ENCODE measurements around the gene FTSJ3. TPM values are rescaled to one million over a fixed set of nuclear protein-coding genes. Genes with fewer than 3 reads are reported as not detected.

The FTSJ3 gene
- polyA plus RNA-seq, 2 of the 4 experiments (the other 2 are of a cell fraction) = 74.5 to 104 TPM

DNA sequence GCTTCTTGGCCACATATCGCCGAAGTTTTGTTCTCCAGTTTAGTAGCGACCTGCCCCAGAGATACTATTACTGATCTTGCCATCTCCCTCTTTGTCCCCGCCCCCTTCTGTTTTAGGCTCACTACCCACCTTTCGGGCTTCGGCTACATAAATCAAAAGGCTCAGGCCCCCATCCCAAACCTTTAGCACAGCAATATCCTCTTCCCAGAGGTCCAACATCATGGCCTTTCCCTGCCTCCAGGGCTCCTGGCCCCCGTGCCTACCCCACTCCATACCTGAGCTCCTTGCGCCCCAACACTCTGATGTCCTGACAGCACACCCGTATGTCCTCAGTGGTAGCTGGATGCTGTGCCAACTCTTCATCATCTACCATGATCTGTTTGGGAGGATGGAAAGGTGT lies 3.1 kb downstream of the FTSJ3 start:
- no peak for ATAC-seq
- no peak for DNase-seq (ENCODE audit: low read depth in 1 of 2, low spot score in 1 of 2)
- ChIA-PET POLR2A (interaction anchor here (0.7 kb wide), 1 partner anchor 51 kb away, joined by 4 read pairs; the partner anchor contains the start of genes CCDC47 and DDX42), CTCF (interaction anchor here (1.2 to 6.0 kb wide), 5 partner anchors 10 to 15 kb away, joined by 3 to 37 read pairs (median 5); no protein-coding TSS in a partner anchor)
- no peak overlapping the region for H3K4me3 ChIP-seq
- 97% methylated on average over 9 of the region's 9 CpGs for WGBS (ENCODE audit: missing lambda C conversion rate)
- H3K4me1 ChIP-seq = peaks cover 29% of the 10 kb centered on the region
- H3K27ac ChIP-seq = no peak overlapping the region
- no peaks in the 10 kb centered on the region for H3K9me3 ChIP-seq
- no peak for FAIRE-seq
- TF ChIP-seq HEYL (CRISPR knock-in tag; IDR thresholded peaks at IDR 0.05) (no peak), RFX5 (IDR thresholded peaks at IDR 0.05) (no peak), BHLHE40 (IDR thresholded peaks at IDR 0.05; ENCODE audit: low read depth, low read length) (no peak), GATA3 (IDR thresholded peaks at IDR 0.05; ENCODE audit: borderline replicate concordance) (no peak), RCOR1 (IDR thresholded peaks at IDR 0.05; ENCODE audit: low read depth, low read length) (no peak), FOSB (CRISPR knock-in tag; IDR thresholded peaks at IDR 0.05) (no peak), CBX8 (IDR thresholded peaks at IDR 0.05) (no peak), POLR2AphosphoS2 (conservative IDR thresholded peaks at IDR 0.05; ENCODE audit: low read length) (no peak), SREBF2 (IDR thresholded peaks at IDR 0.05) (no peak), MYC (IDR thresholded peaks at IDR 0.05; ENCODE audit: borderline replicate concordance, low read length) (no peak), ZFP36 (IDR thresholded peaks at IDR 0.05; ENCODE audit: borderline replicate concordance, partially characterized antibody) (no peak), RAD21 (conservative IDR thresholded peaks at IDR 0.05 in 1 of 2, IDR thresholded peaks at IDR 0.05 in 1 of 2) (no peak), FOXS1 (CRISPR knock-in tag; IDR thresholded peaks at IDR 0.05) (no peak)
- H3K4me2 ChIP-seq = no peak overlapping the region

DNA sequence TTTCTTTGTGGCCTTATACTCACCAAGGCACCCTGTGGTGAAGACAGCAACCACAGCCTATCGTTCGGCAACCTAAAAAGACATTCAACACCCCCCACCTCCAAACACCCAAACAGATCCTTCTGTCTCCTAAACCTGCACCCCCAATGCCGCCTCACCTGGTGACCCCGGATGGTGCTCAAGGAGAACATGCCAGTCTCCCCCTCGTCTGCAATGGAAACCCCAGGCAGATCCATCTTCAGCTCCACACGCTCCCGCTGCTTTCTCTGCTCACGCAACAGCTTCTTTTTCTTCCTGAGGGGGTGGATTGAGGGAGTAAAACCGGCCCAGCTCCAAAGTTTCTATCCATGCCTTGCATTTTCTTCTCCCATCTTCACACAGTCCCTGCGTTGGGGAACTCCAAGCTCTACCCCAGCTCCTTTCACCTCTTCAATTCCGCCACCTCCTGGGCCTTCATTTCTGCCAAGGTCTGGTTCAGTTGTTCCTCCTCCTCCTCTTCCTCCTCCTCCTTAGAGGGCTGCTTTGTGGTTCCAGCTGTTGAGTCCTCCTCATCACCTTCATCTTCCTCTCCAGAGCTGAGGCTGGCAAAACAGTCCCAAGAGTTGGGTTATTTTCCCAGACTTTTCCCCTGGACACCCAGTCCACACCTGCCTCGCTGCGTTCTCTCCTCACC lies 3.7 kb downstream of the FTSJ3 start:
- peaks cover 29% of the 10 kb centered on the region for H3K4me1 ChIP-seq
- no peaks in the 10 kb centered on the region for H3K9me3 ChIP-seq
- no peak for FAIRE-seq
- H3K4me2 ChIP-seq = no peak overlapping the region
- no peak for DNase-seq (ENCODE audit: low read depth in 1 of 2, low spot score in 1 of 2)
- POLR2A ChIA-PET = interaction anchor here (0.7 kb wide), 1 partner anchor 50 kb away, joined by 4 read pairs; the partner anchor contains the start of genes CCDC47 and DDX42
- CTCF ChIA-PET = interaction anchor here (0.9 to 4.4 kb wide), 6 partner anchors 10 to 25 kb away, joined by 3 to 29 read pairs (median 4); no protein-coding TSS in a partner anchor
- no peak overlapping the region for H3K27ac ChIP-seq
- TF ChIP-seq RAD21 (conservative IDR thresholded peaks at IDR 0.05 in 1 of 2, IDR thresholded peaks at IDR 0.05 in 1 of 2) = no peak
- no peak for TF ChIP-seq BHLHE40 (IDR thresholded peaks at IDR 0.05; ENCODE audit: low read depth, low read length)
- TF ChIP-seq, protein P1, sequence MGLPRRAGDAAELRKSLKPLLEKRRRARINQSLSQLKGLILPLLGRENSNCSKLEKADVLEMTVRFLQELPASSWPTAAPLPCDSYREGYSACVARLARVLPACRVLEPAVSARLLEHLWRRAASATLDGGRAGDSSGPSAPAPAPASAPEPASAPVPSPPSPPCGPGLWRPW (IDR thresholded peaks at IDR 0.05) = no peak
- no peak for TF ChIP-seq TP53 (CRISPR knock-in tag; IDR thresholded peaks at IDR 0.05)
- TF ChIP-seq CEBPB (IDR thresholded peaks at IDR 0.05) = no peak
- no peak for TF ChIP-seq HDAC2 (IDR thresholded peaks at IDR 0.05)
- TF ChIP-seq BCL3 (IDR thresholded peaks at IDR 0.05) = no peak
- 93% methylated on average over 13 of the region's 13 CpGs for WGBS (ENCODE audit: missing lambda C conversion rate)
- H3K4me3 ChIP-seq = no peak overlapping the region
- no peak for ATAC-seq

DNA sequence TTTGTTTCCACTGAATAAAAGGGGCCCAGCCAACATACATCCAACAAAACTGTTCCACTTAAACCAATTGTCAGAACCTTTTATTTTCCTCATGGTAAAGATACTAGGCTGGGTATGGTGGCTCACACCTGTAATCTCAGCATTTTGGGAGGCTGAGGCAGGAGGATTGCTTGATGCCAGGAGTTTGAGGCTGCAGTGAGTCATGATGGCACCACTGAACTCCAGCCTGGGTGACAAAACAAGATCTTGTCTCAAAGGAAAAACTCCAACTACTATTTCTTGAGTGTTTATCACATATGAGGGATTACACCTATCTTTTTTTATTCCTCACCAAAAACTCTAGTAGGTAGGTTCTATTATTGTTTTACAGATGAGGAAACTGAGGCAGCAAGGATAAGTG lies 4.9 kb downstream of the FTSJ3 start:
- FAIRE-seq (no peak), DNase-seq (ENCODE audit: low read depth in 1 of 2, low spot score in 1 of 2) (no peak), ATAC-seq (no peak)
- no peak for TF ChIP-seq TP53 (CRISPR knock-in tag; IDR thresholded peaks at IDR 0.05)
- Histone ChIP-seq H3K9me3 (no peaks in the 10 kb centered on the region), H3K4me3 (no peak overlapping the region), H3K27ac (no peak overlapping the region), H3K4me1 (peaks cover 31% of the 10 kb centered on the region), H3K4me2 (no peak overlapping the region)
- ChIA-PET CTCF (interaction anchor here (2.1 to 4.4 kb wide), 3 partner anchors 12 to 16 kb away, joined by 8 to 29 read pairs (median 11); no protein-coding TSS in a partner anchor), POLR2A (interaction anchor here (0.5 kb wide), 1 partner anchor 53 kb away, joined by 4 read pairs; no protein-coding TSS in a partner anchor)

- ATAC-seq (no peak), DNase-seq (ENCODE audit: low read depth in 1 of 2, low spot score in 1 of 2) (no peak), FAIRE-seq (no peak)
- H3K27ac ChIP-seq = no peak overlapping the region
- no peaks in the 10 kb centered on the region for H3K9me3 ChIP-seq
- H3K4me2 ChIP-seq = no peak overlapping the region
- POLR2A ChIA-PET = interaction anchor here (1.1 kb wide), 1 partner anchor 49 kb away, joined by 3 read pairs; the partner anchor contains the start of gene CCDC47
- H3K4me3 ChIP-seq = no peak overlapping the region
- peaks cover 31% of the 10 kb centered on the region for H3K4me1 ChIP-seq
- 88% methylated on average over 6 of the region's 6 CpGs for WGBS (ENCODE audit: missing lambda C conversion rate)
- CTCF ChIA-PET = interaction anchor here (0.6 to 5.7 kb wide), 6 partner anchors 8 to 35 kb away, joined by 3 to 33 read pairs (median 8); partner anchors contain the start of genes FTSJ3 and PSMC5
- no peak for TF ChIP-seq RARB (CRISPR knock-in tag; IDR thresholded peaks at IDR 0.05)
- no peak for TF ChIP-seq FOSB (CRISPR knock-in tag; IDR thresholded peaks at IDR 0.05)
- TF ChIP-seq CTCF (IDR thresholded peaks at IDR 0.05) = no peak
- no peak for TF ChIP-seq SREBF2 (IDR thresholded peaks at IDR 0.05)
- no peak for TF ChIP-seq ESRRA (IDR thresholded peaks at IDR 0.05; ENCODE audit: borderline replicate concordance, low read length)
- no peak for TF ChIP-seq ZSCAN20 (CRISPR knock-in tag; IDR thresholded peaks at IDR 0.05)
- TF ChIP-seq EHMT2 (IDR thresholded peaks at IDR 0.05; ENCODE audit: low read depth) = no peak
- no peak for TF ChIP-seq KDM5A (IDR thresholded peaks at IDR 0.05)
- no peak for TF ChIP-seq RNF2 (IDR thresholded peaks at IDR 0.05; ENCODE audit: borderline replicate concordance, low read depth)
- TF ChIP-seq BHLHE40 (IDR thresholded peaks at IDR 0.05; ENCODE audit: low read depth, low read length) = no peak
- no peak for TF ChIP-seq PHF8 (IDR thresholded peaks at IDR 0.05; ENCODE audit: borderline replicate concordance, low read depth)
- no peak for TF ChIP-seq JUN (IDR thresholded peaks at IDR 0.05)
- TF ChIP-seq CEBPB (IDR thresholded peaks at IDR 0.05) = no peak
- TF ChIP-seq SMC3 (IDR thresholded peaks at IDR 0.05) = no peak
- no peak for TF ChIP-seq HDAC2 (IDR thresholded peaks at IDR 0.05)
Measured at GRCh38 chr17:63821804-63822203, 5.7 kb downstream of the FTSJ3 start.
